ENCODE measurements around the gene SLC25A52. TPM values are rescaled to one million over a fixed set of nuclear protein-coding genes. Genes with fewer than 3 reads are reported as not detected.
"Not testable (repeated sequence)": the region's sequence is repeated elsewhere in the genome, so short reads cannot be mapped to it uniquely, and the experiment has no call there.

The SLC25A52 gene
- total RNA-seq, 1 donor from 2014 or later: 0.20 TPM

DNA sequence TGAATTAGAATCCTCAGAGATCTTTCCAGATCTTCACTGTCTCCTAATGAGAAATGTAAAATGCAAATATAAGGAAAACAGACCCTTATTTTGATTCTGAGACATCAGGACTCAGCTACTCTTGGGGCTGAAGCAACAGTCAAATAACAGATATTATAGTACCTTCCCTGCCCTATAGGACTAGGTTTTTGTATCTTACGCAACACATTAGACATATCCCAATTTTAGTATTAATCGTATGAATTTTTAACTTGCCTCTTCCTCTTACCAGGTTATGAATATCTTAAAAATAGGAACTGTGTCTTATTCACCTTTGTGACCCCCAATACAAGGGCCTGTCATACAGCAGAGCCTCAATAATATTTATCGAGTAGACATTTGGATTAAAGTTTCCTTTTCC lies 12.0 kb upstream of the SLC25A52 start:
- peaks cover 8% of the 10 kb centered on the region for H3K27me3 Mint-ChIP-seq (ENCODE audit: low read depth)
- H3K36me3 Mint-ChIP-seq (ENCODE audit: low read depth): no peaks in the 10 kb centered on the region
- TF ChIP-seq, protein P1, sequence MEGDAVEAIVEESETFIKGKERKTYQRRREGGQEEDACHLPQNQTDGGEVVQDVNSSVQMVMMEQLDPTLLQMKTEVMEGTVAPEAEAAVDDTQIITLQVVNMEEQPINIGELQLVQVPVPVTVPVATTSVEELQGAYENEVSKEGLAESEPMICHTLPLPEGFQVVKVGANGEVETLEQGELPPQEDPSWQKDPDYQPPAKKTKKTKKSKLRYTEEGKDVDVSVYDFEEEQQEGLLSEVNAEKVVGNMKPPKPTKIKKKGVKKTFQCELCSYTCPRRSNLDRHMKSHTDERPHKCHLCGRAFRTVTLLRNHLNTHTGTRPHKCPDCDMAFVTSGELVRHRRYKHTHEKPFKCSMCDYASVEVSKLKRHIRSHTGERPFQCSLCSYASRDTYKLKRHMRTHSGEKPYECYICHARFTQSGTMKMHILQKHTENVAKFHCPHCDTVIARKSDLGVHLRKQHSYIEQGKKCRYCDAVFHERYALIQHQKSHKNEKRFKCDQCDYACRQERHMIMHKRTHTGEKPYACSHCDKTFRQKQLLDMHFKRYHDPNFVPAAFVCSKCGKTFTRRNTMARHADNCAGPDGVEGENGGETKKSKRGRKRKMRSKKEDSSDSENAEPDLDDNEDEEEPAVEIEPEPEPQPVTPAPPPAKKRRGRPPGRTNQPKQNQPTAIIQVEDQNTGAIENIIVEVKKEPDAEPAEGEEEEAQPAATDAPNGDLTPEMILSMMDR (IDR thresholded peaks at IDR 0.05): no peak
- DNase-seq (ENCODE audit: low spot score): no peak
- H3K4me1 Mint-ChIP-seq (ENCODE audit: low read depth): no peaks in the 10 kb centered on the region
- no peak overlapping the region for H3K4me3 Mint-ChIP-seq (ENCODE audit: unreplicated experiment)
- peaks cover 8% of the 10 kb centered on the region for H3K9me3 Mint-ChIP-seq (ENCODE audit: low read depth)
- no peak overlapping the region for H3K27ac Mint-ChIP-seq (ENCODE audit: unreplicated experiment)

DNA sequence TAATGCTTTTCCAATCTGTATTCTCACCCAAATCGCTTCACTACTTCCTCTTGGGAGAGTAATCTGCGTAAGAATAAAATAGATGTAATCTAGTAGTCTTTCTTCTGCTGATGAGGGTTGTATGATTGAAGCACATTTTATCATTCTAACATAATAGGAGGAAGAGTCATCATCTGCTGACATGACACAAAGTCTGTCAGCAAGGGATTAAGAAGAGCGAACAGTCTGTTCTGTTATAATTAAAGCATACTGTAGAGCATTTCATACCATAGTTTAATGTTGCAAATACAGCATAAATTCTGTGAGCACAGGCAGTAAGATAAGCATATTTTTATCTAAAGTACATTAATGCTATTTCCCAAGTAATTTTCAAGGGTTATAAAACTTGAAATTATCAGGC lies 10.4 kb downstream of the SLC25A52 start:
- no peak for DNase-seq (ENCODE audit: low spot score)
- Mint-ChIP-seq H3K4me1 (ENCODE audit: low read depth) (no peaks in the 10 kb centered on the region), H3K4me3 (ENCODE audit: unreplicated experiment) (no peak overlapping the region), H3K9me3 (ENCODE audit: low read depth) (no peaks in the 10 kb centered on the region), H3K27me3 (ENCODE audit: low read depth) (peaks cover 27% of the 10 kb centered on the region), H3K27ac (ENCODE audit: unreplicated experiment) (no peak overlapping the region), H3K36me3 (ENCODE audit: low read depth) (no peaks in the 10 kb centered on the region)
- TF ChIP-seq, protein P1 (IDR thresholded peaks at IDR 0.05): no peak

DNA sequence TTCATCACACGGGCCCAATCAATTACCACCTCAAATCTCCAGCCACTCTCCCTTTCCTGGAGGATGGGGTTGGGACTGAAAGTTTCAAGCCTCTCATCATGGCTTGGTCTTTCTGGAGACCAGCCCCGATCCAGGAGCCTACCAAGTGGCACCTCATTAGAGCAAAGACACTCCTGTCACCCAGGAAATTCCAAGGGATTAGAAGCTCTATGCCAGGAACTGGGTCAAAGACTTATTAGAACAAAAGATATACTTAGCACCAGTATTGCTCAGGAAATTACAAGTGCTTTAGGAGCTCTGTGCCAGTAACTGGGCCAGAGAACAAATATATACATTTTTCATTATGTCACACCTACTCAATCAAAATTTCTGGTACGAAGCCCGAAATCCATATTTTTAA lies 14.3 kb downstream of the SLC25A52 start:
- Mint-ChIP-seq H3K4me1 (ENCODE audit: low read depth) (no peaks in the 10 kb centered on the region), H3K27ac (ENCODE audit: unreplicated experiment) (no peak overlapping the region), H3K27me3 (ENCODE audit: low read depth) (peaks cover 17% of the 10 kb centered on the region), H3K4me3 (ENCODE audit: unreplicated experiment) (no peak overlapping the region), H3K9me3 (ENCODE audit: low read depth) (no peaks in the 10 kb centered on the region), H3K36me3 (ENCODE audit: low read depth) (no peaks in the 10 kb centered on the region)
- no peak for DNase-seq (ENCODE audit: low spot score)
- TF ChIP-seq, protein P1 (IDR thresholded peaks at IDR 0.05): no peak

DNA sequence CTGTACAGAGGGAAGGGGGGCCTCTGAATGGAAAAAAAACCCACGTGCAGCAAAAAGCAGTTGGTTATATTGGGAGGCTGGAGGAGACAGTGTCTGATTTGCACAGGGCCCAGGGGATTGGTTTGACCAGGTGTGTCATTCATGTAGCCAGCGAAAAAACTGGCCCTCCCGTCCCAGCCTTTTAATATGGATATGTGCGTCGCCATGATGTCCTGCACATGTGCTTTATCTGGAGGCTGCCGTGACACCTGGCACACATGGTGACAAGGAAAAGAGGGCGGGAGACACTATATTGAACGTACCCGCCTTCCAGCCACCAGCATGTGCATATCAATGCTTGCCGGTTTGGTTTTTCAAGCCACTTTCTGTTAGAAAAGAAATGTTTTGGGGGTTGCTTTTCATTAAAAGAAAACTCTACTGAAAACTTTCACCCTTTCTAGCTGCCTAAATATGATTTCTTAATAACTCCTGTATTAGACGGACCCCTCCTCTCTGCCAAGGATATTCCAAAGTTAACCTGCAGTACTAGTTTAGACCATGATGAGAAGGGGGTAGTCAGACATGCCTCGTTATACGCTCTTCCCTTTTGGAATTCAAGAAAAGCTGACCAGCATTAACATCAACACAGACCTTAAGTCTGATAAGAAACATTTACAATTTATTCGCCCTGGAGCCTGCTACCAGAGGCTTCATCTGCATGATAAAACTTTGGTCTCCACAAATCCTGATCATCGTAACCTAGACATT lies 16.2 kb downstream of the SLC25A52 start:
- no peaks in the 10 kb centered on the region for H3K9me3 Mint-ChIP-seq (ENCODE audit: low read depth)
- no peaks in the 10 kb centered on the region for H3K36me3 Mint-ChIP-seq (ENCODE audit: low read depth)
- TF ChIP-seq, protein P1 (IDR thresholded peaks at IDR 0.05): no peak
- peaks cover 11% of the 10 kb centered on the region for H3K27me3 Mint-ChIP-seq (ENCODE audit: low read depth)
- DNase-seq (ENCODE audit: low spot score): no peak
- no peak overlapping the region for H3K27ac Mint-ChIP-seq (ENCODE audit: unreplicated experiment)
- no peak overlapping the region for H3K4me3 Mint-ChIP-seq (ENCODE audit: unreplicated experiment)
- H3K4me1 Mint-ChIP-seq (ENCODE audit: low read depth): no peaks in the 10 kb centered on the region

DNA sequence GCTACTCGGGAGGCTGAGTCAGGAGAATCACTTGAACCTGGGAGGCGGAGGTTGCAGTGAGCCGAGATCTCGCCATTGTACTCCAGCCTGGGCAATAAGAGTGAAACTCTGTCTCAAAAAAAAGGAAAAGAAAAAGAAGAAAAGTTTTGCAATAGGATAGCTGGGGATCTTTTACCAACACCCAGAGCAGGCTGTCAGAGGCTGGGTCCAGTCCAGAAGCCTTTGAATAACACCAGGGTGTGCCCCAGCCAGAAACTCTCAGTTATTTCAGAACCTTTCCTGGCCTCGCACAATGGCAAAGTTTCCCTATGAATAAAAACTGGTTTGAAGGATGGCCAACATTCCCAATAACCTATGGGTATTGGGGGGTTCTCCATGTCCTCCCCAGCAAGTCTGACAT lies 17.1 kb downstream of the SLC25A52 start:
- H3K9me3 Mint-ChIP-seq (ENCODE audit: low read depth); H3K4me3 Mint-ChIP-seq (ENCODE audit: unreplicated experiment); H3K4me1 Mint-ChIP-seq (ENCODE audit: low read depth); H3K27ac Mint-ChIP-seq (ENCODE audit: unreplicated experiment); DNase-seq (ENCODE audit: low spot score); H3K27me3 Mint-ChIP-seq (ENCODE audit: low read depth); H3K36me3 Mint-ChIP-seq (ENCODE audit: low read depth): not testable (repeated sequence)

Measured in chondrocyte (in vitro differentiated cells).